ENCODE data around the gene ESCO1.

DNA sequence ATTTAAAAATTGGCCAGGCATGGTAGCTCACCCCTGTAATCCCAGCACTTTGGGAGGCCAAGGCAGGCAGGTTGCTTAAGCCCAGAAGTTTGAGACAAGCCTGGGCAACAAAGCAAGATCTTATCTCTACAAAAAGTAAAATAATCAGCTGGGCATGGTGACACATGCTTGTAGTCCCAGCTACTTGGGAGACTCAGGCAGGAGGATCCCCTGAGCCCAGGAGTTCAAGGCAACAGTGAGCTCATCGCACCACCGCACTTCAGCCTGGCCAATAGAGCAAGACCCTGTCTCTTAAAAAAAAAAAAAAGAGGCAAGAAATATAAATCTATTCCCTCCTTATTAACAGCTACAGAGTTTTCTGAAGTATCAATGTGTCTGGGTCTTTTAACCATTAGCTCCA lies 51.9 kb downstream of the ESCO1 start:
- no peak for TF ChIP-seq CTCF (IDR thresholded peaks at IDR 0.05)
- TF ChIP-seq ZFX (IDR thresholded peaks at IDR 0.05; ENCODE audit: borderline replicate concordance): no peak

Data from 22Rv1 (cell line).